Upper lobe of right lung (tissue), 1 donor: ENCODE results near the gene GCK. TPM values are rescaled to one million over a fixed set of nuclear protein-coding genes. Genes with fewer than 3 reads are reported as not detected.

Source experiments
- ATAC-seq: fragments of 200-7000 bp; cut with Tn5 transposase; one replicate; pipeline ENCODE4 v1.9.1; 2020; ENCODE audit warnings: mild to moderate bottlenecking, moderate library complexity
- DNase-seq: peaks from one replicate; pipeline ENCODE4 v3.0.0-alpha.2; 2020
- H3K27ac ChIP-seq: fragments of 200-600 bp; one replicate; pipeline ENCODE4 v1.8.0; 2022
- H3K27me3 ChIP-seq: fragments of 200-600 bp; one replicate; pipeline ENCODE4 v1.8.0; 2022; ENCODE audit warnings: mild to moderate bottlenecking
- H3K36me3 ChIP-seq: fragments of 200-600 bp; one replicate; pipeline ENCODE4 v1.8.0; 2022
- H3K4me1 ChIP-seq: fragments of 200-600 bp; one replicate; pipeline ENCODE4 v1.8.0; 2022
- H3K4me3 ChIP-seq: fragments of 200-600 bp; one replicate; pipeline ENCODE4 v1.8.0; 2022; ENCODE audit warnings: mild to moderate bottlenecking
- H3K9me3 ChIP-seq: fragments of 200-600 bp; one replicate; pipeline ENCODE4 v1.8.0; 2022
- CTCF ChIP-seq: fragments of 200-600 bp; IDR thresholded peaks from one replicate; pipeline ENCODE4 v1.8.0; 2022; ENCODE audit warnings: antibody characterized with exemption
- intact Hi-C: fragments of 100-400 bp; cut with DNase I; formaldehyde crosslinking; loops from one replicate; pipeline ENCODE4 v1.11.0; 2022
- total RNA-seq: library from RNA; stranded (reverse); fragmentation: NEBNext Ultra II Directional; extraction: Animal tissue kit (Norgen Biotek cat#: 25700); gene quantifications from one replicate; pipeline ENCODE4 v1.2.1, GENCODE V29; 2021
- donor health status: DM: no; HTN: yes; CAD: no; lungs with severe emphysema.

Gene GCK
- total RNA-seq, 1 donor from 2014 or later, result 0.23 TPM

DNA sequence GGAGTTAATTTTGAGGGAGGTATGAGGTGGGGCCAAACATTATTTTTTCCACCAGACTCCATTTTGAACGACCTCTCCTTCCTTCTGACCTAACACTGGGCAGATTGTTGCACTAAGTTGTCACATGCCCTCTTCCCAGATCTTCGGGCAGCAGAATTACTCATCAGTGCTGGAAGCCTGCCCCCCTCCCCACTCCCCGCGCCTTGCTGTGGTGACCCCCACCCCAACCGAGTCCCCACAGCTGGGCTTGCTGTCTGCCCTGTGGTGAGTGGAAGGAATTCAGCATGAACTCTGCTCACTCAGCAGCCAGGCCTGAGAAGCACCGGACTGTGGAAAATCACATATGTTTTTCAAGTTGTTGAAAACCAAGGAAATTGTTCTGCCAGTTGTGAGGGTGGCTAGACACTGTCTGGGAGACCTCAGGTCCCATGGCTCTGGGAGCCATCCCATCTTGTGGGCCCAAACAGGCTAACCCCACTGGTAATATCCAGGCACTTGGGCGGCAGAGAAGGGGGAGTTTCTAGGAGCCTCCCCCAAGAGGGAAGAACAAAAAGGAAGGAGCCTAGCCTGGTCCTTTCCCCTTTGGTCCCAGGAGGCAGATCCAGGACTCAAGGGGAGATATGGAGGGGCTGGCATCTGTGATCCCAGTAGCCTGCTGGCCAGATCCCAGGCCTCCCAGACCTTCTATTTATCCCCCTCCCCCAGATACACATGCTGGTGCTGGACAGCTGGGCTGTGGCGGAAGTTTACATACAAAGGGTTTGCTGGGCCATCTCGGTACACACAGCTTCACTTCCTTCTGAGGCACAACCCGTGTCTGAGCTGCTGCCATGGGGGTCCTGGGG lies 88.6 kb downstream of the GCK start:
- TF ChIP-seq CTCF, result no peak
- no peaks in the 10 kb centered on the region for H3K9me3 ChIP-seq
- peak overlapping the region; percentile 76 for H3K27ac ChIP-seq
- no peak for ATAC-seq
- no peak for DNase-seq
- no peaks in the 10 kb centered on the region for H3K36me3 ChIP-seq
- no peak overlapping the region for H3K4me3 ChIP-seq
- intact Hi-C loops, result no loop called here
- H3K27me3 ChIP-seq, result no peaks in the 10 kb centered on the region
- peaks cover 3% of the 10 kb centered on the region for H3K4me1 ChIP-seq

GRCh38 chr7:44099669-44100068 lies 89.6 kb downstream of the GCK start:
- intact Hi-C loops, result no loop called here
- Histone ChIP-seq H3K36me3 (no peaks in the 10 kb centered on the region), H3K4me1 (peaks cover 3% of the 10 kb centered on the region), H3K27ac (peak overlapping the region; percentile 76), H3K9me3 (no peaks in the 10 kb centered on the region), H3K27me3 (no peaks in the 10 kb centered on the region), H3K4me3 (no peak overlapping the region)
- ATAC-seq, result no peak
- no peak for TF ChIP-seq CTCF
- no peak for DNase-seq

DNA sequence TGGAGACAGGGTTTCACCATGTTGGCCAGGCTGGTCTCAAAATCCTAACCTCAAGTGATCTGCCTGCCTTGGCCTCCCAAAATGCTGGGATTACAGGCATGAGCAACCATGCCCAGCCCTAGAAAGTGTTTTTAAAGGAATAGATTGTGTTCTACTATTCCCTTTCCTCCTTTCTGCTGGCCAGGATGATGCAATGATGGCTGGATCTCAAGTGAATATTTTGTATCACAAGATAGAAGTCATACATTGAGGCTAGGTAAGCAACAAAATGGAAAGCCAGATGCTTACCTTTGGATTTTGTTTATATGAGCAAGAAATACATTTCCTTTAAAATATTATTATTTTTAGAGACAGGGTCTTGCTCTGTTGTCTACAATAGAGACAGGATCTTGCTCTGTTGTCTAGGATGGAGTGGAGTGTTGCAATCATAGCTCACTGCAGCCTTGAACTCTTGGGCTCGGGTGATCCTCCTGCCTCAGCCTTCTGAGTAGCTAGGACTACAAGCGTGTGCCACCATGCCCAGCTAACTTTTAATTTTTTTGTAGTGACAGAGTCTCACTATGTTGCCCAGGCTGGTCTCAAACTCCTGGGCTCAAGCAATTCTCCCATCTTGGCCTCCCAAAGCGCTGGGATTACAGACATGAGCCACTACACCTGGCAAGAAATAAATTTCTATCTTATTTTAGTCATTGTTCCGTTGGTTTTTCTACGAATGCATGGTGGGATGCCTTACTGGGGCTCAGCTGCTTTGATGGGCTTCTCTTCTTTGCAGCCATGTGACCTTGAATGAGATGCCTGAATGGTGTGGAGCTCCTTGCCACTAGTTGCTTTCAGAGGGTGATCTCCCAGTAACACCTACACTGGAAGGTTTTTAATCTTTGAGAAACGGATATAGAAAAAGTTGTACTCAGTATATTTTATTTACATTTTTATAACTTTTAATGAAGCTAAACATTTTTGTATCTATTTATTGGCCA lies 90.9 kb downstream of the GCK start:
- Histone ChIP-seq H3K4me1 (peaks cover 3% of the 10 kb centered on the region), H3K36me3 (no peaks in the 10 kb centered on the region), H3K9me3 (no peaks in the 10 kb centered on the region), H3K27ac (no peak overlapping the region), H3K27me3 (no peaks in the 10 kb centered on the region), H3K4me3 (no peak overlapping the region)
- DNase-seq (no peak), ATAC-seq (no peak)
- TF ChIP-seq CTCF, result no peak
- intact Hi-C loops, result no loop called here

- DNase-seq, result no peak
- H3K4me3 ChIP-seq, result no peak overlapping the region
- no peak for ATAC-seq
- no peaks in the 10 kb centered on the region for H3K9me3 ChIP-seq
- no peak for TF ChIP-seq CTCF
- no peaks in the 10 kb centered on the region for H3K27me3 ChIP-seq
- no peaks in the 10 kb centered on the region for H3K36me3 ChIP-seq
- H3K4me1 ChIP-seq, result no peaks in the 10 kb centered on the region
- intact Hi-C loops, result no loop called here
- H3K27ac ChIP-seq, result no peak overlapping the region
These were observed 91.9 kb downstream of the GCK start for GRCh38 chr7:44097064-44097932.

GRCh38 chr7:44096326-44096881 lies 92.8 kb downstream of the GCK start:
- Histone ChIP-seq H3K9me3 (no peaks in the 10 kb centered on the region), H3K27ac (no peak overlapping the region), H3K27me3 (no peaks in the 10 kb centered on the region), H3K36me3 (no peaks in the 10 kb centered on the region), H3K4me1 (no peaks in the 10 kb centered on the region), H3K4me3 (no peak overlapping the region)
- ATAC-seq, result peak; percentile 9
- intact Hi-C loops, result no loop called here
- DNase-seq, result no peak
- no peak for TF ChIP-seq CTCF
